ENCODE results near the gene PASK. TPM values are rescaled to one million over a fixed set of nuclear protein-coding genes. Genes with fewer than 3 reads are reported as not detected.

PASK gene
- total RNA-seq, 1 experiment from 2014 or later: 45.8 TPM

DNA sequence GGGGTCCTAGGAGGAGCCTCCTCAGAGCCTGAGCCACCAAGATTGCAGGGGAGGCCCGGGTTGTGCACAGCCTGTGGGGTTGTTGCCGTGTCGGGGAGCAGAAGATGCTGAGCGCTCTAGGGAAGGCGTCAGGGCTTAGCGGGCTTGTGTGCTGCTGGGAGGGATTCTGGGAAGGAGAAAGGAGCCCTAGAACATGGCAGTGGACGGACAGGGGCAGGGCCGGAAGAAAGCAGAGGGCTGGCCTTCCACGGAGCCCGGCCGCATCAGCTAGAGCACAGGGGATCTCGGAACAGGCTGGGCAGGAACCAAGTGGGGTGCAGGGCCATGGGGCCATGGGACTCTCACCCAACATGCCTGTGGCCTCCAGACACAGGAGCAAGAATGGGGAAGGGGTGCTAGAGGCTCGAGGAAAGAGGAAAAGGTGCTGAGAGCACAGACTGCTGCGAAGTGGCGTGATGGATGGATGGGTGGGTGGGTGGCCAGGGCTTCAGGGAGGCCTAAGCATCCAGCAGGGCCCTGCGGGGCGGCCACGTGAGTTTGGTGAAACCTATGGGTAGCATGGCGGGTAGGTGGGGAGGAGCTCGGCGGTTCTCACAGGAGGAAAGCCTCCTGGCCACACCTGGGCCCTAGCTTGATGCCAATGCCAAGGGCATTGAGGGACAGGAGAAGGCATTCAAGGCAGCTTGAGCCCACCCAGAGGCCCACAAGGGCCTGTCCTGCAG, 82.9 kb downstream of the PASK start:
- intact Hi-C loops (cut with micrococcal nuclease): no loop called here
- Histone ChIP-seq H3K36me3 (ENCODE audit: control insufficient read depth in 1 of 2, insufficient read depth in 2 of 2, low read length in 2 of 2) (no peaks in the 10 kb centered on the region), H3K9ac (ENCODE audit: low read length) (no peak overlapping the region), H4K20me1 (ENCODE audit: insufficient read depth) (no peaks in the 10 kb centered on the region), H3K27me3 (ENCODE audit: insufficient read depth, low read length) (no peaks in the 10 kb centered on the region), H3K4me2 (ENCODE audit: low read length) (no peak overlapping the region), H3K27ac (ENCODE audit: low read depth, low read length) (no peak overlapping the region), H3K79me2 (ENCODE audit: insufficient read depth, low read length) (no peaks in the 10 kb centered on the region), H3K9me2 (ENCODE audit: insufficient read depth) (no peaks in the 10 kb centered on the region), H3K4me1 (ENCODE audit: control insufficient read depth in 1 of 2, insufficient read depth in 2 of 2, low read length in 2 of 2) (peaks cover 3 to 11% of the 10 kb centered on the region in 2 experiments; a peak in 3 of 4 replicates), H3K4me3 (replicated peaks in 1 of 2; ENCODE audit: low read depth in 1 of 2, low read length in 2 of 2) (no peak overlapping the region), H3K9me3 (ENCODE audit: control insufficient read depth in 1 of 2, insufficient read depth in 1 of 2, low read depth in 1 of 2, low read length in 2 of 2) (no peaks in the 10 kb centered on the region), H2AFZ (ENCODE audit: low read depth, low read length, poor library complexity, severe bottlenecking) (no peak overlapping the region)
- ChIA-PET CTCF (no interaction called here), POLR2A (no interaction called here), RAD21 (ENCODE audit: low non-redundant PET in 1 of 2, low total read pairs in 2 of 2, uncharacterized antibody in 2 of 2, unreplicated experiment in 2 of 2) (no interaction called here)
- TF ChIP-seq JUND (IDR thresholded peaks at IDR 0.05) (no peak), CBX3 (IDR thresholded peaks at IDR 0.05; ENCODE audit: low read depth) (no peak), SIN3A (IDR thresholded peaks at IDR 0.05; ENCODE audit: low read depth) (no peak), EGR1 (IDR thresholded peaks at IDR 0.05; ENCODE audit: low read depth) (no peak)
- no peak for DNase-seq (ENCODE audit: low read depth, low spot score)
- ATAC-seq: no peak
- no TSS peak for BruUV-seq (replicated peaks)

DNA sequence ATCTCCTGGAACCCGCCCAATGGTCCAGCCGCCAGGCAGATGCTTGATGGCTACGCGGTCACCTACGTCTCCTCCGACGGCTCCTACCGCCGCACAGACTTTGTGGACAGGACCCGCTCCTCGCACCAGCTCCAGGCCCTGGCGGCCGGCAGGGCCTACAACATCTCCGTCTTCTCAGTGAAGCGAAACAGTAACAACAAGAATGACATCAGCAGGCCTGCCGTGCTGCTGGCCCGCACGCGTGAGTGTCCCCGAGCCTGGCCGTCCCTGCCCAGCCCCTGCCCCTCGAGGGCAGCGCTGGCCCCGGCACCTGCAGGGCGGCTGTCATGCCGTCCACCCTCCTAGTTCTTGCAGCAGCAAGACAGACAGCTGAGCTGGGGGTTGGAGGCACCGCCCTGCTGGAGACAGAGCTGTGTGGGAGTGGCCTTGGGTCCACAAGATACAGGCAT, 83.9 kb downstream of the PASK start:
- no peak for DNase-seq (ENCODE audit: low read depth, low spot score)
- TF ChIP-seq FOSL1 (IDR thresholded peaks at IDR 0.05; ENCODE audit: low read depth): no peak
- TF ChIP-seq ATF3 (IDR thresholded peaks at IDR 0.05): no peak
- no peak for TF ChIP-seq POLR2A (IDR thresholded peaks at IDR 0.05; ENCODE audit: borderline replicate concordance, extremely low read depth, insufficient read depth, insufficient read length)
- TF ChIP-seq, protein P1, sequence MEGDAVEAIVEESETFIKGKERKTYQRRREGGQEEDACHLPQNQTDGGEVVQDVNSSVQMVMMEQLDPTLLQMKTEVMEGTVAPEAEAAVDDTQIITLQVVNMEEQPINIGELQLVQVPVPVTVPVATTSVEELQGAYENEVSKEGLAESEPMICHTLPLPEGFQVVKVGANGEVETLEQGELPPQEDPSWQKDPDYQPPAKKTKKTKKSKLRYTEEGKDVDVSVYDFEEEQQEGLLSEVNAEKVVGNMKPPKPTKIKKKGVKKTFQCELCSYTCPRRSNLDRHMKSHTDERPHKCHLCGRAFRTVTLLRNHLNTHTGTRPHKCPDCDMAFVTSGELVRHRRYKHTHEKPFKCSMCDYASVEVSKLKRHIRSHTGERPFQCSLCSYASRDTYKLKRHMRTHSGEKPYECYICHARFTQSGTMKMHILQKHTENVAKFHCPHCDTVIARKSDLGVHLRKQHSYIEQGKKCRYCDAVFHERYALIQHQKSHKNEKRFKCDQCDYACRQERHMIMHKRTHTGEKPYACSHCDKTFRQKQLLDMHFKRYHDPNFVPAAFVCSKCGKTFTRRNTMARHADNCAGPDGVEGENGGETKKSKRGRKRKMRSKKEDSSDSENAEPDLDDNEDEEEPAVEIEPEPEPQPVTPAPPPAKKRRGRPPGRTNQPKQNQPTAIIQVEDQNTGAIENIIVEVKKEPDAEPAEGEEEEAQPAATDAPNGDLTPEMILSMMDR (IDR thresholded peaks at IDR 0.05 in 2 of 3, conservative IDR thresholded peaks at IDR 0.05 in 1 of 3; ENCODE audit: borderline replicate concordance in 1 of 3, insufficient read depth in 1 of 3, low read depth in 2 of 3, low read length in 2 of 3): no peak
- no peak for TF ChIP-seq POLR2AphosphoS5 (IDR thresholded peaks at IDR 0.05; ENCODE audit: low read depth, low read length)
- no peak for TF ChIP-seq EGR1 (IDR thresholded peaks at IDR 0.05; ENCODE audit: low read depth)
- TF ChIP-seq JUND (IDR thresholded peaks at IDR 0.05): no peak
- TF ChIP-seq SP1 (IDR thresholded peaks at IDR 0.05; ENCODE audit: low read depth): no peak
- no TSS peak for BruUV-seq (replicated peaks)
- H3K36me3 ChIP-seq (ENCODE audit: control insufficient read depth in 1 of 2, insufficient read depth in 2 of 2, low read length in 2 of 2): no peaks in the 10 kb centered on the region
- H3K4me1 ChIP-seq (ENCODE audit: control insufficient read depth in 1 of 2, insufficient read depth in 2 of 2, low read length in 2 of 2): peaks cover 3 to 11% of the 10 kb centered on the region in 2 experiments; a peak in 3 of 4 replicates
- no peak overlapping the region for H2AFZ ChIP-seq (ENCODE audit: low read depth, low read length, poor library complexity, severe bottlenecking)
- no peak overlapping the region for H3K4me3 ChIP-seq (replicated peaks in 1 of 2; ENCODE audit: low read depth in 1 of 2, low read length in 2 of 2)
- no peaks in the 10 kb centered on the region for H3K27me3 ChIP-seq (ENCODE audit: insufficient read depth, low read length)
- H3K9me2 ChIP-seq (ENCODE audit: insufficient read depth): no peaks in the 10 kb centered on the region
- POLR2A ChIA-PET: interaction anchor here (0.6 kb wide), 1 partner anchor 13 kb away, joined by 3 read pairs; no protein-coding TSS in a partner anchor
- no peak overlapping the region for H3K27ac ChIP-seq (ENCODE audit: low read depth, low read length)
- H3K4me2 ChIP-seq (ENCODE audit: low read length): no peak overlapping the region
- ATAC-seq: no peak
- CTCF ChIA-PET: no interaction called here
- H3K9me3 ChIP-seq (ENCODE audit: control insufficient read depth in 1 of 2, insufficient read depth in 1 of 2, low read depth in 1 of 2, low read length in 2 of 2): no peaks in the 10 kb centered on the region
- H3K9ac ChIP-seq (ENCODE audit: low read length): no peak overlapping the region
- no peaks in the 10 kb centered on the region for H3K79me2 ChIP-seq (ENCODE audit: insufficient read depth, low read length)
- intact Hi-C loops (cut with micrococcal nuclease): no loop called here
- H4K20me1 ChIP-seq (ENCODE audit: insufficient read depth): no peaks in the 10 kb centered on the region
- RAD21 ChIA-PET (ENCODE audit: low non-redundant PET in 1 of 2, low total read pairs in 2 of 2, uncharacterized antibody in 2 of 2, unreplicated experiment in 2 of 2): interaction anchor here in 1 of 2 experiments (0.6 kb wide), 1 partner anchor 960 kb away, joined by 4 read pairs; no protein-coding TSS in a partner anchor

Measured in HCT116 (cell line).